ENCODE measurements around the gene TMEM217.
"Not testable (repeated sequence)": the region's sequence is repeated elsewhere in the genome, so short reads cannot be mapped to it uniquely, and the experiment has no call there.

The TMEM217 gene

DNA sequence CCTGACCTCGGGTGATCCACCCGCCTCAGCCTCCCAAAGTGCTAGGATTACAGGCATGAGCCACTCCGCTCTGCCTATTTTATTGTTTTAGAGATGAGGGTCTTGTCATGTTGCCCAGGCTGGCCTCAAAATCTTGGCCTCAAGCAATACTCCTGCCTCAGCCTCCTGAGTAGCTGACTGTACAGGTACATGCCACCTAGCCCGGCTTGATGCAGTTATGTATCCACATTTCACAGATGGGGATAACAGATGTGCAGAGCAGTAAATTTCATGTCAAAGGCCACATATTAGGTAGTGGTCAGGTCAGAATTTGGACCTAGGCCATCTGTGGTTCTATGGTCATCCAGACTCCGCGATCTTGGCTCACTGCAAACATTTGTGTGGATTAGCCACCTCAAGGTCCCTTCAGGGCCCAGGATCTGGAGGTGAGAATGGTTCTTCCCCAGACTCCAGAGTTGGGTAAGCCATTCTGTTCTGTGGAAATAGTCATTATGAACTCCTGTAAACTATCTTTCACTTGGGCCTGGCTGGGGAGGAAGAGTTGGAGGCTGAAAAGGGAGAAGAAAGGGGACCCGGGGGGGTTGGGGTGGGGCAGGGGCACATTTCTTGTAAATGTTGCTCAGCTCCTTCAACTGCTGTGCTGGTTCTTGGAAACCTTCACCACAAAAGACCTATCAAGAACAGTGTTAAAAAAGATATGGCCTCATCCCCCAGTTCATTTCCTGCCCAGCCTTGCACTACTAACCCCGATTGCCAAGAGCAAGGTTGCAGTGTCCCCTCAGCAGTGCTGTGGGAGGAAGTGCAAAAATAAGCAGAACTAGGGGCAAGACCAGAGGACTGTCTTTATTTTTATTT, 75.0 kb downstream of the TMEM217 start:
- H3K27ac ChIP-seq = no peak overlapping the region
- DNase-seq (ENCODE audit: low read depth, low spot score) = no peak
- no peaks in the 10 kb centered on the region for H3K9me3 ChIP-seq (ENCODE audit: low read depth, low read length)
- H3K4me3 ChIP-seq = no peak overlapping the region
- no peaks in the 10 kb centered on the region for H3K36me3 ChIP-seq (ENCODE audit: insufficient read depth, low read length)
- H3K9ac ChIP-seq (ENCODE audit: insufficient read length) = no peak overlapping the region
- TF ChIP-seq POLR2AphosphoS5 (IDR thresholded peaks at IDR 0.05; ENCODE audit: borderline replicate concordance, low read depth, low read length) (no peak), EZH2 (IDR thresholded peaks at IDR 0.05) (no peak), FOXP2 (optimal IDR thresholded peaks at IDR 0.05; ENCODE audit: control extremely low read depth, extremely low read length, insufficient read depth) (no peak)

DNA sequence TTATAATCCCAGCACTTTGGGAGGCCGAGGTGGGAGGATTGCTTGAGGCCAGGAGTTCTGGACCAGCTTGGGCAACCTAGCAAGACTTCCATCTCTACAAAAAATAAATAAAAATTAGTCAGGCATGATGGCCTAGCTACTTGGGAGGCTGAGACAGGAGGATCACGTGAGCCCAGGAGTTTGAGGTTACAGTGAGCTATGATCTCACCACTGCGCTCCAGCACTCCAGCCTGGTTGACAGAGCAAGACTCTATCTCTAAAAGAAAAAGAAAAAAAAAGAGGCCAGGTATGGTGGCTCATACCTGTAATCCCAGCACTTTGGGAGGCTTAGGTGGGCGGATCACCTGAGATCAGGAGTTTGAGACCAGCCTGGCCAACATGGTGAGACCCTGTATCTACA, 77.3 kb downstream of the TMEM217 start:
- H3K4me3 ChIP-seq; H3K9me3 ChIP-seq (ENCODE audit: low read depth, low read length); DNase-seq (ENCODE audit: low read depth, low spot score); H3K36me3 ChIP-seq (ENCODE audit: insufficient read depth, low read length); H3K9ac ChIP-seq (ENCODE audit: insufficient read length); H3K27ac ChIP-seq: not testable (repeated sequence)

GRCh38 chr6:37180075-37180474, 77.9 kb downstream of the TMEM217 start:
- TF ChIP-seq FOXP2 (optimal IDR thresholded peaks at IDR 0.05; ENCODE audit: control extremely low read depth, extremely low read length, insufficient read depth) = no peak
- TF ChIP-seq EZH2 (IDR thresholded peaks at IDR 0.05) = no peak
- TF ChIP-seq POLR2AphosphoS5 (IDR thresholded peaks at IDR 0.05; ENCODE audit: borderline replicate concordance, low read depth, low read length) = no peak

DNA sequence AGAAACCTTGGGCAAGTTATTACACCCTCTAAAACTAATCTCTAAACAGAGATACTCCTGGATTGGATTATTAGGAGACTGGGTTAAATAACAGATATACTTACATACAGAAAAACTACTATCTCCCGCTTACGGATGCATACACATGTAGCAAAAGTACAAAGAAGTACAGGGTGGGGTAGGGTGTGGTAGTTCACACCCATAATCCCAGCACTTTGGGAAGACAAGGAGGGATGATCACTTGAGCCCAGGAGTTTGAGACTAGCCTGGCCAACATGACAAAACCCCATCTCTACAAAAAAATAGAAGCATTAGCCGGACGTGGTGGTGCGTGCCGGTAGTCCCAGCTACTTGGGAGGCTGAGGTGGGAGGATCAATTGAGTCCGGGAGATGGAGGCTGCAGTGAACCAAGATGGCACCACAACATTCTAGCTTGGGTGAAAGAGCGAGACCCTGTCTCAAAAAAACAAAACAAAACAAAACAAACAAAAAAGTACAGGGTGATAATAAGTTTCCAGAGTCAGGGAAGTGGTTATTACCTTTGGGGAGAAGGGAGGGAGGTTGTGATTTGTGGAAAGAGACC, 79.9 kb downstream of the TMEM217 start:
- no peaks in the 10 kb centered on the region for H3K9me3 ChIP-seq (ENCODE audit: low read depth, low read length)
- no peak overlapping the region for H3K4me3 ChIP-seq
- TF ChIP-seq POLR2AphosphoS5 (IDR thresholded peaks at IDR 0.05; ENCODE audit: borderline replicate concordance, low read depth, low read length) (no peak), FOXP2 (optimal IDR thresholded peaks at IDR 0.05; ENCODE audit: control extremely low read depth, extremely low read length, insufficient read depth) (no peak), EZH2 (IDR thresholded peaks at IDR 0.05) (no peak)
- H3K27ac ChIP-seq = no peak overlapping the region
- DNase-seq (ENCODE audit: low read depth, low spot score) = no peak
- no peak overlapping the region for H3K9ac ChIP-seq (ENCODE audit: insufficient read length)
- peaks cover 8% of the 10 kb centered on the region; the same call in 1 of the 2 replicates for H3K36me3 ChIP-seq (ENCODE audit: insufficient read depth, low read length)

More at GRCh38 chr6:37180075-37180474, 77.9 kb downstream of the TMEM217 start:
- Histone ChIP-seq H3K27ac (no peak overlapping the region), H3K4me3 (no peak overlapping the region), H3K36me3 (ENCODE audit: insufficient read depth, low read length) (no peaks in the 10 kb centered on the region), H3K9me3 (ENCODE audit: low read depth, low read length) (no peaks in the 10 kb centered on the region), H3K9ac (ENCODE audit: insufficient read length) (no peak overlapping the region)
- no peak for DNase-seq (ENCODE audit: low read depth, low spot score)

- no peak for DNase-seq (ENCODE audit: low read depth, low spot score)
- Histone ChIP-seq H3K36me3 (ENCODE audit: insufficient read depth, low read length) (peaks cover 11% of the 10 kb centered on the region; the same call in 1 of the 2 replicates), H3K4me3 (no peak overlapping the region), H3K9ac (ENCODE audit: insufficient read length) (no peak overlapping the region), H3K9me3 (ENCODE audit: low read depth, low read length) (no peaks in the 10 kb centered on the region), H3K27ac (no peak overlapping the region)
- TF ChIP-seq FOXP2 (optimal IDR thresholded peaks at IDR 0.05; ENCODE audit: control extremely low read depth, extremely low read length, insufficient read depth) (no peak), EZH2 (IDR thresholded peaks at IDR 0.05) (no peak), POLR2AphosphoS5 (IDR thresholded peaks at IDR 0.05; ENCODE audit: borderline replicate concordance, low read depth, low read length) (no peak)
Observed at GRCh38 chr6:37177077-37177934, 80.6 kb downstream of the TMEM217 start.

DNA sequence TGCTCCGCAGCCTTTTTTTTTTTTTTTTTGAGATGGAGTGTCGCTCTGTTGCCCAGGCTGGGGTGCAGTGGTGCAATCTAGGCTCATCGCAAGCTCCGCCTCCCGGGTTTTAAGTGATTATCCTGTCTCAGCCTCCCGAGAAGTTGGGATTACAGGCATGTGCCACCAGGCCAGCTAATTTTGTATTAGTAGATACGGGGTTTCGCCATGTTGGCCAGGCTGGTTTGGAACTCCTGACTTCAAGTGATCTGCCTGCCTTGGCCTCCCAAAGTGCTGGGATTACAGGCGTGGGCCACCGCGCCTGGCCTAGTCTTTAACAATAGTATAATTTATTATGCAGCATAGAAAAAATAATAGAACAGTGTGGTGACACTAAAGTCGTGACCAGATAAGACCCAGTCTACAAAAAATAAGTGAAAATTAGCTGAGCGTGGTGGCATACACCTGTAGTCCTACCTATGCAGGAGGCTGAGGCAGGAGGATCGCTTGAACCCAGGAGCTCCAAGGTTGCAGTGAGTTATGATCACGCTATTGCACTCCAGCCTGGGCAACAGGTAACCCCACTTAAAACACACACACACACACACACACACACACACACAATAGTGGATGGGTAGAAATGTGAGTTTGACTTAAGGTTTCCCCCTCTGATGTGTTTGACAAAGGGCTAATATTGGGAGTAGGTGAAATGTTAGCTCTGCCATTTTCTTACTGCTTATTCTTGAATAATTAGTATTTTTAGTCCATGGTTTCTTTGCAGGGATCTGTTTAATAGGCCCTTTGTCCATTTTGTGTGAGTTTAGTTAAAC, 81.5 kb downstream of the TMEM217 start:
- TF ChIP-seq EZH2 (IDR thresholded peaks at IDR 0.05) = no peak
- no peak for TF ChIP-seq POLR2AphosphoS5 (IDR thresholded peaks at IDR 0.05; ENCODE audit: borderline replicate concordance, low read depth, low read length)
- no peak for TF ChIP-seq FOXP2 (optimal IDR thresholded peaks at IDR 0.05; ENCODE audit: control extremely low read depth, extremely low read length, insufficient read depth)
- no peak for DNase-seq (ENCODE audit: low read depth, low spot score)
- Histone ChIP-seq H3K36me3 (ENCODE audit: insufficient read depth, low read length) (peaks cover 11% of the 10 kb centered on the region; the same call in 1 of the 2 replicates), H3K9me3 (ENCODE audit: low read depth, low read length) (no peaks in the 10 kb centered on the region), H3K27ac (no peak overlapping the region), H3K9ac (ENCODE audit: insufficient read length) (no peak overlapping the region), H3K4me3 (no peak overlapping the region)

GRCh38 chr6:37175332-37176267, 82.3 kb downstream of the TMEM217 start:
- TF ChIP-seq POLR2AphosphoS5 (IDR thresholded peaks at IDR 0.05; ENCODE audit: borderline replicate concordance, low read depth, low read length) (no peak), FOXP2 (optimal IDR thresholded peaks at IDR 0.05; ENCODE audit: control extremely low read depth, extremely low read length, insufficient read depth) (no peak), EZH2 (IDR thresholded peaks at IDR 0.05) (no peak)
- DNase-seq (ENCODE audit: low read depth, low spot score) = no peak
- Histone ChIP-seq H3K9ac (ENCODE audit: insufficient read length) (no peak overlapping the region), H3K27ac (no peak overlapping the region), H3K36me3 (ENCODE audit: insufficient read depth, low read length) (peaks cover 11% of the 10 kb centered on the region; the same call in 1 of the 2 replicates), H3K4me3 (no peak overlapping the region), H3K9me3 (ENCODE audit: low read depth, low read length) (no peaks in the 10 kb centered on the region)

Measured in SK-N-MC (cell line).